K562 treated with DMSO at 1 percent for 48 hours (cell line): ENCODE results near the gene ABHD4. TPM values are rescaled to one million over a fixed set of nuclear protein-coding genes. Genes with fewer than 3 reads are reported as not detected.

Experiments
- total RNA-seq: library from RNA; unstranded; fragments of 300-600 nt; gene quantifications from 2 replicates; pipeline ENCODE4 v1.2.3, GENCODE V29; 2022; ENCODE audit warnings: low replicate concordance; ENCODE audit errors: extremely low read depth

ABHD4 gene, protein sequence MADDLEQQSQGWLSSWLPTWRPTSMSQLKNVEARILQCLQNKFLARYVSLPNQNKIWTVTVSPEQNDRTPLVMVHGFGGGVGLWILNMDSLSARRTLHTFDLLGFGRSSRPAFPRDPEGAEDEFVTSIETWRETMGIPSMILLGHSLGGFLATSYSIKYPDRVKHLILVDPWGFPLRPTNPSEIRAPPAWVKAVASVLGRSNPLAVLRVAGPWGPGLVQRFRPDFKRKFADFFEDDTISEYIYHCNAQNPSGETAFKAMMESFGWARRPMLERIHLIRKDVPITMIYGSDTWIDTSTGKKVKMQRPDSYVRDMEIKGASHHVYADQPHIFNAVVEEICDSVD
- not detected in 2 replicates for total RNA-seq

DNA sequence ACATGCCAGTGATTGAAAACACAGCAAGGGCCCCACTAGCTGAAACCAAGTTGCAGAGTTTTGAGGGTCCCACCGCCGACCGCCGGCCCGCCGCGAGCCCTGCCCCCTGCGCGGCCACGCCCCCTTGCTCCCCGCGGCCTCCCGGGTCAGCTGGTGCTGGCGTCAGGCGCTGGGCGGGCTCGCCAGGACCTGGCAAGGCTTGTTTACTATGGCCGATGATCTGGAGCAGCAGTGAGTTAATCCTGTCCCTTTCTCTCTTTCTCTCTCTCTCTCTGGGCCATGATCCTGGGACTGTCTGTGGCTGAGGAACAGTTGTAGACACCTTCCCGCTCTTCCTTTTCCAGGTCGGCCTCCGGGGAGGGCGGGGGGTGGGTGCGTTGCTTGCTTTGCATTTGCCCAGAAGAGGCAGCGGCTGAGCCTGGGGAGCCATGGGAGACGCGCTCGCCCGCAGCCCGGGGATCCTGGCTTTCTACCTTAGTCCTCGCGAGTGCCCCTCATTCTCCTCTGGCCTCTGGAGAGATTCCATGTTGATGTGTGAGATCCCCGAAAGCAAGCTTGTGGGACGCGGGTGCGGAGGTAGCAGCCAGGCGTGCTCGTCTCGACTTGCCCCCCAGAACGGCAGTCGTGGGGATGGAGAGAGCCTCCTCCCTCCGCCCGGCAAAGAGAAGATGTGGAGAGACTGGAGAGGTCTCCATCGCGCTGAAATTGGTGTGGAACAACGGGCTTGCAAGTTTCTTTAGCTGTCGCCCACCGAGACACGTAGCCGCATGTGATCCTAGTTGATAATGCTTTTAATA, at the start of gene ABHD4:
ABHD4 (plus strand) TSS at position 202 of the 797 bp plus-strand sequence; CDS start at position 209, 7 bp downstream.

DNA sequence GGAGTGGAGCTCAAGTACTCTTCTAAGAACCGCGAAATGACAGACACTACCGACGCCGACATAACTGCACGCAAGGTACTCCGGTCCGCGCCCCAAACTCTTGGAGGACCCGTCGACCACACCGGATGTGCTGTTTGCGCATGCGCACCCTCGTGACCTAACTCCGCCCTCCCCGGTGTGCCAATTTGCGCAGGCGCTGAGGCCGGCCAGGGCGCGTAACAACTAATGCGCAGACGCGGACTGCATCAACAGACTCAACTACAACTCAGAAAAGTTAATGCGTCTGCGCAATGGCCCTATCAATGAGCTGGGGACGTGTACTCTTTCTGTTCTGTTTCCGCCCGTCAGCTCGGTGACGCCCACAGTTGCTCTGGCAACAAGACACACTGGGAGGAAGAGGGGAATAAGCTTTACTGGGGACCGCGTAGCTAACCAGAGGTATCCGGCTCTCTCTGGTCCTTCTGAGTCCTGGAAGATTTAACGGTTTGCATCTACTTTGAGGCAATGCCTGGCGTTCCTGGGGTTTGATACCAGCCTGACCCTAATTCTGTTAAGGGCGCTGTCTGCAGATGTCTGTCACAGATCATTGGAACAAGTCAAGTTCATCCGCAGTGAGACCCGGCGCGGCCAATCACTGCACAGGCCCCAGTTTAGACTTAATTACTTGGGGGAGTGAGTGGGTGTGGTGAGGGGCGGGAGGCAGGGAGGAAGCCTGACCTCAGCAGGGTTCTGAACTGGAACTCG, 8.8 kb upstream of the ABHD4 start, which contains the start of gene DAD1:
DAD1 (minus strand) TSS at position 129 of the 744 bp plus-strand sequence; CDS start at position 62, 67 bp downstream.

DNA sequence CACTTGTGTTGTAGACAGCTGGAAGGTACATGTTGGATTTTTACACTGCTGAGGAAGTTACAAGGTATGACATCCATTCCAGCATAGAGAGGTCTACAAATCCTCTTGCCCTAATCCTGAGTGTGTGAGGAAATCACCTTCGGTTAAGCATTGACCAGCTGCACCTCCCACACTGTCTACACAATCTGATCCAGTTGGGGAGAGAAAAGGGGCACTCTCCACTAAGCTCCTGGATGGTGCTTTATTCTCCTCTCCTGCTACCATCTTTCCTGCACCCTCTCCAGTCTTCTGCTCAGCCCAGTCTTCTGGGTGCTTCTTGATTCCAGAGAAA, 46.2 kb downstream of the ABHD4 start, which contains the start of gene OR6J1:
OR6J1 (minus strand) TSS at position 48 of the 331 bp plus-strand sequence. CDS start 9,541 bp downstream, outside the sequence.

Other genes with a start within 250 kb of the ABHD4 start
- gene DAD1, start 9.1 kb upstream of the ABHD4 start, total RNA-seq, result not detected in 2 replicates
- not detected in 2 replicates for gene OR6J1, start 46.1 kb downstream of the ABHD4 start, total RNA-seq
- gene OXA1L, start 168.4 kb downstream of the ABHD4 start, total RNA-seq, result not detected in 2 replicates
- gene SLC7A7, start 217.1 kb downstream of the ABHD4 start, total RNA-seq, result not detected in 2 replicates
- not detected in 2 replicates for gene MRPL52, start 231.6 kb downstream of the ABHD4 start, total RNA-seq
- gene MMP14, start 238.3 kb downstream of the ABHD4 start, total RNA-seq, result not detected in 2 replicates